ENCODE data around the gene RIPOR2.

The RIPOR2 gene

DNA sequence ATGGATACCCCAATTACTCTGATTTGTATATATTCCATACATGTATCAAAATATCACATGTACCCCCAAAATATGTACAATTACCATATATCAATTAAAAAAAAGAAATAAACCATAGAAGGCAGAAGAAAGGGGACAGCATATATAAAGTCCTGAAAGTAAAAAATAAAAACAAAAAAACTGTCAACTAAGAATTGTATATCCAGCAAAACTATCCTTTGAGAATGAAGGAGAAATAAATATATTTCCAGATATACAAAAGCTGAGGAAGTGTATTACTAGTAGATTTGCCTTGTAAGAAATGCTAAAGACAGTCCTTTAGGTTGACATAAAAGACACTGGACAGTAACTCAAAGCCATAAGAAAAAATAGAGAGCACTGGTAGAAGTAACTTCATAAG is 9.3 kb upstream of the RIPOR2 start:
- DNase-seq (ENCODE audit: low read depth): no peak
- no peak overlapping the region for H3K4me3 ChIP-seq (ENCODE audit: low read length)
- TF ChIP-seq, protein P1, sequence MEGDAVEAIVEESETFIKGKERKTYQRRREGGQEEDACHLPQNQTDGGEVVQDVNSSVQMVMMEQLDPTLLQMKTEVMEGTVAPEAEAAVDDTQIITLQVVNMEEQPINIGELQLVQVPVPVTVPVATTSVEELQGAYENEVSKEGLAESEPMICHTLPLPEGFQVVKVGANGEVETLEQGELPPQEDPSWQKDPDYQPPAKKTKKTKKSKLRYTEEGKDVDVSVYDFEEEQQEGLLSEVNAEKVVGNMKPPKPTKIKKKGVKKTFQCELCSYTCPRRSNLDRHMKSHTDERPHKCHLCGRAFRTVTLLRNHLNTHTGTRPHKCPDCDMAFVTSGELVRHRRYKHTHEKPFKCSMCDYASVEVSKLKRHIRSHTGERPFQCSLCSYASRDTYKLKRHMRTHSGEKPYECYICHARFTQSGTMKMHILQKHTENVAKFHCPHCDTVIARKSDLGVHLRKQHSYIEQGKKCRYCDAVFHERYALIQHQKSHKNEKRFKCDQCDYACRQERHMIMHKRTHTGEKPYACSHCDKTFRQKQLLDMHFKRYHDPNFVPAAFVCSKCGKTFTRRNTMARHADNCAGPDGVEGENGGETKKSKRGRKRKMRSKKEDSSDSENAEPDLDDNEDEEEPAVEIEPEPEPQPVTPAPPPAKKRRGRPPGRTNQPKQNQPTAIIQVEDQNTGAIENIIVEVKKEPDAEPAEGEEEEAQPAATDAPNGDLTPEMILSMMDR (IDR thresholded peaks at IDR 0.05; ENCODE audit: insufficient read depth, low read depth, low read length, missing control alignments): no peak

DNA sequence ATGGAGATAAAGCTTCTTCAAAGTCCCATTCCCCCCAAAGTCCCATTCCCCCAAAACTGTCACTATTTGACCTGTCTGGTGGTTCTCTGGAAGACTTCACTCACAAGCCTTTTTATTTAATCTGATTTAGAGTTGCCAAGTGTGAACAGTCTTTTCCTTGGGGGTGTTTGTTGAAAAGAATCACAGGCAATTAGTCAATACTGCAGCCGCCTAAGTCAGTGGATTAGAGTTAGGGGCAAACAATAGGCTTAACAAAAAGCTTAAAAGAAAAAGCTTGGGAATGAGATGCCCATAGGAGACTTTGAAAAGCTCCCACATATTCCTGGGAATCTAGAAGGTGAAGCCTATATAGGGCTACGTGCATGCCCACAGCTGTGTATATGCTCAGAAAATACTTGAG is 8.0 kb upstream of the RIPOR2 start:
- TF ChIP-seq, protein P1 (IDR thresholded peaks at IDR 0.05; ENCODE audit: insufficient read depth, low read depth, low read length, missing control alignments): no peak
- H3K4me3 ChIP-seq (ENCODE audit: low read length): no peak overlapping the region
- DNase-seq (ENCODE audit: low read depth): no peak

- no peak for DNase-seq (ENCODE audit: low read depth)
- TF ChIP-seq, protein P1 (IDR thresholded peaks at IDR 0.05; ENCODE audit: insufficient read depth, low read depth, low read length, missing control alignments): no peak
- H3K4me3 ChIP-seq (ENCODE audit: low read length): no peak overlapping the region
These were observed 4.7 kb upstream of the RIPOR2 start for GRCh38 chr6:24940311-24940917.

DNA sequence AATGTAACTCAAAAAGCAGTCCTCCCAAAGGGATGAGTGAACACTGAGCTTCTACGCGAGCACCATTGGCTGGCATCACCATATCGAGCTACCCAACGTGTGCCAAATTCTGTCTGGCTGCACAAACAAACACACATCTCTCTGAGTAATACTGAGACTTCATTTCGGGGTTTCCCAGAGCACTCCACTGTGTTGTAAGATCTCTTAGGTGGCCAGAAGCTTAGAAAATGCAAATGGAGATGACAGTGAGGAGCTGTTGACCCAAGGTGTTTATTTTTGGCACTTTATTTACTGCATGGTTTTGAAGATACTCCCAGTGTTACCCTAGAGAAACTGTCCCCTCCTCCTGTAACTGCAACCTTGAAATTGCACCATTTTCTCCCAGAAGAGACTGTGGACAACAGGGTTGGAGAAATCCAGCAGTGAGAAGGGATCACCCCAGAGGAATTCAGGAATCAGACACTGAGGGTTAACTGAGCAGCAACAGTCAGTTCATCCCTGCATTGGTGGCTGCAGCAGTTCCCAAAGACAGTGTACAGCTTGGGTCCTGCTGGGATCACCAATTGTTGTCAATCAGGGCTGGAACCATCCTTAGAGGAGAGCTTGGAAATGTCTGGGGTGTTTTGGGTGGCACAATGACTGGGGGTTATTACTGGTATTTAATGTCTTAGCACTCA is 1.0 kb upstream of the RIPOR2 start:
- no peak overlapping the region for H3K4me3 ChIP-seq (ENCODE audit: low read length)
- peak; percentile 66 for DNase-seq (ENCODE audit: low read depth)
- TF ChIP-seq, protein P1 (IDR thresholded peaks at IDR 0.05; ENCODE audit: insufficient read depth, low read depth, low read length, missing control alignments): no peak

DNA sequence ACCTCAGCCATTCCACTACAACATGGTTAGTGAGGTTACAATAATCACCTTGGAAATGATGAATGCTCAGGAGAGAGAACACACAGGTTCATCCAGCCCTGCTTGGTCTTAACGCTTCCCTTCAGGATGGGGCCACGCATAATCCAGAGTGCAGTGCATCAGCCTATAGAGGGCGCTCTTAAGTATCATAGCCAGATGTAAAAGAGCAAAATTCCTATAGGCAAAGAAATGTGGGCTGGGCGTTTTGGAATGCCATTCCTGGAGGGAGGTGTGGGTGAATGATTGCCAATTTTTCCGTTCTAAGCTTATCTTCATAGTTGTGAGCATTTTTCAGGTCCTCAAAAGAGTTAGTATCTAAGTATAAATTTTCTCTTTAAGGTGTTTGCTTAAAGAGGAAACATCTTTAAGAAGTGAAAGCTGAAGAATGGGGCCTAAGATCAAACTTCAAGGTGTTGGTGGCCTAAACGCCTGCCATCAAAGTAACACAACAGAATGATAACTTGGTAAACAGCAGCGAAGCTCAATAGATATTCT is 1.8 kb downstream of the RIPOR2 start:
- no peak overlapping the region for H3K4me3 ChIP-seq (ENCODE audit: low read length)
- peak; percentile 30 for DNase-seq (ENCODE audit: low read depth)
- TF ChIP-seq, protein P1 (IDR thresholded peaks at IDR 0.05; ENCODE audit: insufficient read depth, low read depth, low read length, missing control alignments): peak; percentile 40

GRCh38 chr6:24933266-24933665 is 2.5 kb downstream of the RIPOR2 start:
- TF ChIP-seq, protein P1 (IDR thresholded peaks at IDR 0.05; ENCODE audit: insufficient read depth, low read depth, low read length, missing control alignments): no peak
- no peak overlapping the region for H3K4me3 ChIP-seq (ENCODE audit: low read length)
- no peak for DNase-seq (ENCODE audit: low read depth)
